22Rv1 (cell line): ENCODE data around the gene SCD.

Experiments used
- CTCF ChIP-seq: fragments of 450-650 bp; IDR thresholded peaks from 2 replicates; pipeline ENCODE4 v1.5.1; 2017; ENCODE audit warnings: mild to moderate bottlenecking
- ZFX ChIP-seq: fragments of 450-650 bp; IDR thresholded peaks from 2 replicates; pipeline ENCODE4 v1.6.1; 2017; ENCODE audit warnings: antibody characterized with exemption, borderline replicate concordance

- TF ChIP-seq CTCF: no peak
- TF ChIP-seq ZFX: no peak
These were observed 40.2 kb upstream of the SCD start for GRCh38 chr10:100306861-100307260.
